Measurements from ENCODE around the gene HEPACAM. TPM values are rescaled to one million over a fixed set of nuclear protein-coding genes. Genes with fewer than 3 reads are reported as not detected.

HEPACAM gene, protein sequence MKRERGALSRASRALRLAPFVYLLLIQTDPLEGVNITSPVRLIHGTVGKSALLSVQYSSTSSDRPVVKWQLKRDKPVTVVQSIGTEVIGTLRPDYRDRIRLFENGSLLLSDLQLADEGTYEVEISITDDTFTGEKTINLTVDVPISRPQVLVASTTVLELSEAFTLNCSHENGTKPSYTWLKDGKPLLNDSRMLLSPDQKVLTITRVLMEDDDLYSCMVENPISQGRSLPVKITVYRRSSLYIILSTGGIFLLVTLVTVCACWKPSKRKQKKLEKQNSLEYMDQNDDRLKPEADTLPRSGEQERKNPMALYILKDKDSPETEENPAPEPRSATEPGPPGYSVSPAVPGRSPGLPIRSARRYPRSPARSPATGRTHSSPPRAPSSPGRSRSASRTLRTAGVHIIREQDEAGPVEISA
- not detected in 2 replicates for total RNA-seq

DNA sequence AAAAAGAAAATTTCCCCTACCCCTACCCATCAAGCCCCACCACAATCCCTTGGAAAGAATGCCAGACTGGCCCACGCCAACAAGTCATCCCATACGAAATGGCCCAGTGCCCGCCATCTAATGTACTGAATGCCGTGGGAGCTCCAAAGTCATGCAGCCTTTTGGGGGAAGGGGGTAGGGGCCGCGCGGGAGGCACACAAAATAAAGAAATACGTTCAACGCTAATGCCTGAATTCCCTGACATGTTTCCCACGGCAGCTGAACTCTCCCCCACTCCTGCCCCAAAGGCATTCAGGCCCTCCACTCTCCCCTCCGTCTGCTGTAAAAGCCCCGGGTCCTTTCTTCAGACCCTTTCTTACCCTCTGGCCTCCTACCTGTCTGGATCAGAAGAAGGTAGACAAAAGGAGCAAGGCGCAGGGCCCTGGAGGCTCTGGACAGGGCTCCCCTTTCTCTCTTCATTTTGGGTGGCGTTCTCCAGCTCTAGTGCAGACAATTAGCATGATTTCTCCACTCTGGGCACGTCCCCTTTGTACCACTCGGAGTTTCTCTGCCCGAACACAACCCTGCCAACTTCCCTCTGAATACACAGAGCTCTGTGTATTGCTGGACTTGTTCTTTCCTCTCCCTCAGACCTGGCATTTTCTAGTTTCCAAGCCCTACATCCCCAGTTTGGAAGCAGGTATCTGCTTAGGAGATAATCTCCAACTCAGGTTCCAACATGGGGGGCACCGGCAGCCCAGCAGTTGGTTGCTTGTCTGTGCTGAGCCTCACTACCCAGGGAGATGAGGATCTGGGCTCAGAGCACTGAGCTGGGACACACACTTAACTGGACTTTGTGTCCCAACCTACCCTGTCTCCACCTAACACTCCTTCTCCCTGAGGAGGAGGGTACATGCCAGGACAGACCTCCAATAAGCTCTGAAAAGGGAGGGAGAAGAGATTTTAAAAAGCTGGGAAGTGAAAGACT lies at the start of gene HEPACAM:
Gene HEPACAM, minus strand, starts transcription at position 500 of the 967 bp plus-strand sequence. Its CDS starts 41 bp downstream, at position 459.

DNA sequence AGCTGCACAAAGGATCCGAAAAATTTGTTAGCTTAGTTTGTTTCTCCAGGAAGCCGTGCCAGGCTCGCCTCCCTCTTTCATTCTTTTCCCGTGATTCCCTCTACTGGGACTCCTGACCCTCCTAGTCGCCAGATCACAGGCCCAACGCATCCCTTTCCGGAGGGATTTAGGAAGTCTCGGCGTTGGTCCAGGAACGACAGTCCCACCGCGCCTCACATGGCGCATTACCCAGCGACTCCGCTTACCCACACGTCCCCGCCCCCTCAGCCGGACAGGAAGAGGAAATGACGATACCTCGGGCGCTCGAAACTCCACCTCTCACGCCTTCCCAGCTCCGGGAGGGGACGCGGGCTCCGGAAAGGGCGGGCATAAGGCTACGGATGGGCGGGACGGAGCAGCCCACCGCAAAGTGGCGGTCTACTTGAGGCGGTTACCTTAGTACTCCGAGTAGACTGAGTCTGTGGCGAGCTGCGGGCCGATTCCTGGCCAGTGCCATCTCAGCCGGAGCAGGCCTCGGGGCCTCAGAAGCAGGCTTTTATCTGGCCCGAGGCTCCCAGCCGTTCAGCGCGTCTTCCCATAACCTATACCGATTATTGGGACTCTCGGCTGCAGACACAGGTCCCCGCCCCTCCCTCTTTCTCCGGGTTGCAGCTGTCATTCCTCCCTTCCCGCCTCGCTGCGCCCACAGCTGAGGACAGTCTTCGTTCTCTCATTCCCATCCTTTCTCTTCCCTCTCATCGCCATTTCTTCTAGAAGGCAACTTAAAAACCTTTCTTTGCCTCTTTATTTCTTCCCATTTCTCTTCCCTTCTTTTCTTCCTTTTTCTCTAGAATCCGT lies 18.1 kb upstream of the HEPACAM start, which contains the start of gene CCDC15:
Gene CCDC15, plus strand, starts transcription at position 450 of the 837 bp plus-strand sequence. CDS start 531 bp downstream, outside the sequence.

DNA sequence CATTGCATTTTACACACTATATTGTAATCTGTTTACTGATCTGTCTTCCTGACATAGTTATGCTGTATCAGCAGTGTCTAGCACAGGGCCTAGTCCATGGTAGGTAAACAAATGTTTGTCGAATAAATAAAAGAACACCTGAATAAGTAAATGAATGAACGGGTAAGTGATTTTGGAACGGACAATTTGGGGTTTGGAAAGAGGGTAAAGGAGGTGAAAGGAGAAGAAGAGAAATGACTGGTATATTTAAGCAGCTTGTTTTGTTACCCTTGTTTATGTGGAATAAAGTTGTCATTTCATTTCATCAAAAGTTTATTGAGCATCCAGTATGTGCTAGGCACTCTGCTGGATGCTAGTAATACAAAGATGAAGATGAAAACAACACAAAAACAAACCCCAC lies 16.9 kb downstream of the HEPACAM start, which contains the start of gene HEPN1:
Gene HEPN1, plus strand, starts transcription at position 301 of the 400 bp plus-strand sequence.

DNA sequence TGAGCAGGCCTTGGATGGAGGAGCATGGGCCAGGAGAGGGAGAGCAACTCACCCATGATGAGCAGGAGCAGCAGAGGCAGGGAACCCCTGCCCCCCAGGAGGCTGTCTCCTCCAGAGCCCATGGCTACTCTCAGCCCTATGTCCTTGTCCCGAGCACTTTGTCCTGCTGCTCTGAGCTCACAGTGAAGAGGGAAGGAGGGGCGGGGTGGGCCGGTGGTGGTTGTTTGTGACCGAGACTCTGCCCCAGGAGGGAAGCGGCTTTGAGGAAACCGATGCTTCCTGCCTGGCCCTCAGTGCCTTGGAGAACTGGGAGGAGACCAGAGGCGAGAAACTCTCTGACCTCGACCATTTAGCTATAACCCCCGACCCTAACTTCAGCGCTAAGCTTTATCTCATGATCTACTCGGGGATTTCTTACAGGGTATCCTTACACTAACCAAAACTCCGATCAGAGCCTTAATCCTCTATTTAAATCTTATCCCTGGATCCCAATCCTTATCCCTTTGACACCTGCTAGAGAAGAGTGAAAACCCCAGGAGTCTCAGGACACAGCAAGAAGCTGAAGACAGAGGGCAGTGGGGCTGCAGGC lies 38.1 kb downstream of the HEPACAM start, which contains the start of gene ROBO4:
Gene ROBO4, minus strand, starts transcription at position 192 of the 589 bp plus-strand sequence. Its CDS starts 70 bp downstream, at position 122.

Other genes with a start within 250 kb of the HEPACAM start
- 0.11 TPM in 1 of 2 replicates, not detected in the other for gene NRGN, start 196.1 kb downstream of the HEPACAM start, total RNA-seq
- gene VSIG2, start 183.8 kb downstream of the HEPACAM start, total RNA-seq = under 0.01 and 0.33 TPM in 2 replicates
- under 0.01 and 0.22 TPM in 2 replicates for gene ESAM, start 173.8 kb downstream of the HEPACAM start, total RNA-seq
- gene MSANTD2, start 135.6 kb downstream of the HEPACAM start, total RNA-seq = 9.8 and 11.8 TPM in 2 replicates
- gene ROBO3, start 70.6 kb downstream of the HEPACAM start, total RNA-seq = 22.7 and 24.7 TPM in 2 replicates
- gene ROBO4, start 38.2 kb downstream of the HEPACAM start, total RNA-seq = under 0.01 and 0.65 TPM in 2 replicates
- gene HEPN1, start 16.8 kb downstream of the HEPACAM start, total RNA-seq = 0.22 TPM in 1 of 2 replicates, not detected in the other
- gene CCDC15, start 18.2 kb upstream of the HEPACAM start, total RNA-seq = 3.5 and 5.1 TPM in 2 replicates
- gene SLC37A2, start 127.3 kb upstream of the HEPACAM start, total RNA-seq = 9.1 and 11.4 TPM in 2 replicates
- 20.8 TPM in 2 replicates for gene TMEM218, start 175.6 kb upstream of the HEPACAM start, total RNA-seq
- 2.6 and 3.1 TPM in 2 replicates for gene PKNOX2, start 228.7 kb upstream of the HEPACAM start, total RNA-seq

Measured in placental epithelial cell (primary cell).